Hematopoietic multipotent progenitor cell (in vitro differentiated cells): ENCODE data around the gene MAGEA2. TPM values are rescaled to one million over a fixed set of nuclear protein-coding genes. Genes with fewer than 3 reads are reported as not detected.
"Not testable (repeated sequence)": the region's sequence is repeated elsewhere in the genome, so short reads cannot be mapped to it uniquely, and the experiment has no call there.

Experiments
- DNase-seq, 3 donors: peaks; one replicate each; pipeline ENCODE4 v3.0.0-alpha.2; 2011 to 2015; ENCODE audit warnings: low read depth in 2 of 3, low spot score in 2 of 3
- total RNA-seq: library from RNA; depleted of rRNA; stranded (reverse); fragments of >200 nt; gene quantifications from one replicate; pipeline ENCODE4 v1.2.3, GENCODE V29; 2012

The MAGEA2 gene
- total RNA-seq = not detected

- DNase-seq = not testable (repeated sequence)
Observed at GRCh38 chrX:152753686-152754650, at the start of gene MAGEA2. Gene MAGEA2, minus strand, starts transcription at chrX:152753842. Its CDS starts 2,479 bp downstream, at chrX:152751363.

GRCh38 chrX:152798945-152799344 is 45.3 kb upstream of the MAGEA2 start:
- DNase-seq = no peak

GRCh38 chrX:152787062-152787461 is 33.4 kb upstream of the MAGEA2 start:
- not testable (repeated sequence) for DNase-seq

- not testable (repeated sequence) for DNase-seq
Observed at GRCh38 chrX:152769549-152770289, 16.1 kb upstream of the MAGEA2 start, which contains the start of gene MAGEA6. Gene MAGEA6, minus strand, starts transcription at chrX:152769689. Its CDS starts 2,039 bp downstream, at chrX:152767650.

- DNase-seq = not testable (repeated sequence)
Observed at GRCh38 chrX:152766562-152766961, 12.9 kb upstream of the MAGEA2 start.

GRCh38 chrX:152761582-152761981 is 7.9 kb upstream of the MAGEA2 start:
- not testable (repeated sequence) for DNase-seq

- DNase-seq = not testable (repeated sequence)
Observed at GRCh38 chrX:152759544-152759943, 5.9 kb upstream of the MAGEA2 start.

- DNase-seq = not testable (repeated sequence)
Observed at GRCh38 chrX:152758918-152759317, 5.3 kb upstream of the MAGEA2 start, which contains the start of gene CSAG3. Gene CSAG3, plus strand, starts transcription at chrX:152759218.

- DNase-seq = not testable (repeated sequence)
Observed at GRCh38 chrX:152754871-152755270, 1.2 kb upstream of the MAGEA2 start.

GRCh38 chrX:152738560-152738959 is 15.1 kb downstream of the MAGEA2 start:
- no peak for DNase-seq

- not testable (repeated sequence) for DNase-seq
Observed at GRCh38 chrX:152736528-152736927, 17.1 kb downstream of the MAGEA2 start.

- DNase-seq = no peak
Observed at GRCh38 chrX:152735860-152736511, 17.7 kb downstream of the MAGEA2 start.

GRCh38 chrX:152735101-152735500 is 18.5 kb downstream of the MAGEA2 start:
- no peak for DNase-seq

GRCh38 chrX:152734143-152734858 is 19.3 kb downstream of the MAGEA2 start:
- DNase-seq = not testable (repeated sequence)

GRCh38 chrX:152733261-152733975 is 20.2 kb downstream of the MAGEA2 start, which contains the start of the genes CSAG1 and MAGEA12:
Gene CSAG1, minus strand, starts transcription at chrX:152733721. Its CDS starts 1,261 bp downstream, at chrX:152732460.
Gene MAGEA12, plus strand, starts transcription at chrX:152733757. Its CDS starts 2,405 bp downstream, at chrX:152736162.
- no peak for DNase-seq

GRCh38 chrX:152725409-152725808 is 28.2 kb downstream of the MAGEA2 start:
- DNase-seq = no peak

- not testable (repeated sequence) for DNase-seq
Observed at GRCh38 chrX:152713815-152714787, 39.5 kb downstream of the MAGEA2 start, which contains the start of gene MAGEA2B. Gene MAGEA2B, plus strand, starts transcription at chrX:152714628. Its CDS starts 2,479 bp downstream, at chrX:152717107.

GRCh38 chrX:152713195-152713594 is 40.4 kb downstream of the MAGEA2 start:
- not testable (repeated sequence) for DNase-seq
